ENCODE results near the gene PLAAT4.

The PLAAT4 gene

GRCh38 chr11:63536669-63537292, at the start of gene PLAAT4:
Gene PLAAT4, plus strand, starts transcription at chr11:63536808. Its CDS starts 61 bp downstream, at chr11:63536869.
- no peak for DNase-seq (ENCODE audit: low read depth)

- no peak for DNase-seq (ENCODE audit: low read depth)
Observed at GRCh38 chr11:63488789-63489188, 47.8 kb upstream of the PLAAT4 start.

- DNase-seq (ENCODE audit: low read depth), result no peak
Observed at GRCh38 chr11:63489879-63490278, 46.7 kb upstream of the PLAAT4 start.

- DNase-seq (ENCODE audit: low read depth), result no peak
Observed at GRCh38 chr11:63490551-63491239, 45.9 kb upstream of the PLAAT4 start, which contains the start of gene PLAAT5. Gene PLAAT5, minus strand, starts transcription at chr11:63491167. Its CDS starts 133 bp downstream, at chr11:63491034.

DNA sequence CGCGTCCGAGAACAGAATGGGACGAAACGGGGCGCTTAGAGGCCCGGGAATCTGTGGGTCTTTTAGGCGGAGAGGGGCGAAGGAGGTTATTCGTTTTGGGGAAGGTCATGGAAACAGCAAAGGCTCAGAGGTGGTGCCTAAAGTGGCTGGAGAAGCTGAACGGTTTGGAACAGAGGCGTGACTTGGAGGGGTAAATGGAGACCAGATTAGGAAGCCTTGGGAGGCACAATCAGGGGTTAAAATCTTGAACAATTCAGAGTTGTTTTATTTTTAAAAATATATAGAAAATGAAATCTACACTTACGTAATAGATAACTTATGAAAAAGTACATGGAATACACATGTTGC, 45.4 kb upstream of the PLAAT4 start:
- no peak for DNase-seq (ENCODE audit: low read depth)

DNA sequence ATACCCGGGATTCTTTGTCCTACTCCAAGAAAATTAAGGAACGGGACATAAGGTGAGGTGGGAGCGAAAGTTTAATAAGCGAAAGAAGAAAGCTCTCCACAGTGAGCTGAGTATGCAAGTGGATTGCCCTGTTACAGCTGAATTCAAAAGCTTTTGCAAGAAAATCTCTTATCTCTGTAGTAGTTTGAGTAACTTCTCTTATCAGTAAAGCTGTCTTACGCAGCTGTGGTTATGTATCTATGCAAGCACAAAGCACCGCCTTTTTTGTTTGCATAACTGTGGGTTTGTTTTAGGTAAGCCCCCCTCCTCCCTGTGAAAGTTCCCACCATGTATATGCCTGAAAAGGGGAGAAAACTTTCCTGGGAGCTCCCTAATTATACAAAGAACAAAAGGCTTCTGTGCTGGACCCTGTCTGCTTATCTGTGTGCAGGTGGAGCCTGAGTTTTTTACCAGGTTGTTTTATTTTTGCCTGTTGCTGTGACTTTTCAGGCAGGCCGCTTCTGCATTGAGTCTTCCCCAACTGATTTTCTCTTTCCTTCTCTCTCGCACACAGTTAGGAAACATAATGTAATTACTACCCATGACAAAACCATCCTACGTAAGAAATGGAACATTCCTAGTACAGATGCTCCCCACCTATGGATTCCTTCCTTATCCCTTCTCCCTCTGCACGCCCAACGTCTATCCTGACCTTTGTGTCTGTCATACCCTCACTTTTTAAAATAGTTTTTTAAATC, 44.8 kb upstream of the PLAAT4 start:
- DNase-seq (ENCODE audit: low read depth), result no peak

GRCh38 chr11:63492441-63492840, 44.2 kb upstream of the PLAAT4 start:
- DNase-seq (ENCODE audit: low read depth), result no peak

- DNase-seq (ENCODE audit: low read depth), result no peak
Observed at GRCh38 chr11:63493127-63493526, 43.5 kb upstream of the PLAAT4 start.

DNA sequence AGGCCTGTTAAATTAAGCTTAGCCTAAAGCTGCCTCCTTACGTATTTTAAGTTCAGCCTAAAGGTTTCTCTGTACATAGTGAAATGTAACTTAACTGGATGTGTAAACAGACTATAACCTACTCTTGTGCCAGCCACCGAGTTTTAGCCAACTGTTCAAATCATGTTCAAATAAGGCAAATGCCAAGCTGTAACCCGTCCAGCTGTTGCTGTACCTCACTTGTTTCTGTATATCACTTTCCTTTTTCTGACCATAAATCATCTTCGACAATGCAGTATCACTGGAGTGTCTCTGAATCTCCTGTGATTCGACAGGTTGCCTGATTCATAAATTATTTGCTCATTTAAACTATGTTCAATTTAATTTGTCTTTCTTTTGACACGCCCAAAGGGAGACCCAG, 41.6 kb upstream of the PLAAT4 start:
- no peak for DNase-seq (ENCODE audit: low read depth)

DNA sequence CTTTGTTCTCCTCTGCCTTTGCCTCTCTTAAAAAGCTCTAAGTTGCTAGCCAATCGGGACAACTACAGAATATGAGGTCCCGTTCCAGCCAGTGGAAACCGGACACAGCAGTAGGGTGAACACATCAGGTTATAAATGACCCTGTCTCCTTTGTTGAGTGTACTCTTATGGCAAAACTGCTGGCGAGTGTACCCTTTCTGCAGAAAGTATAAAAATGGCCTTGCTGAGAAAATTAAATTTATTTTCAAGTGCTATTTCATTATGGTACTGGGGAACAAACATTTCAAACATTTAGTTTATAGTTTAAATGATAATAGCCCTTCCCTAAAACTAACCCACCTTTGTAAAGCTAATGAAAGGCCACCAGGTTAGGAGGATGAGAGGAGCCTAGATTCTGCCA, 36.7 kb upstream of the PLAAT4 start:
- no peak for DNase-seq (ENCODE audit: low read depth)

GRCh38 chr11:63501236-63501635, 35.4 kb upstream of the PLAAT4 start:
- no peak for DNase-seq (ENCODE audit: low read depth)

DNA sequence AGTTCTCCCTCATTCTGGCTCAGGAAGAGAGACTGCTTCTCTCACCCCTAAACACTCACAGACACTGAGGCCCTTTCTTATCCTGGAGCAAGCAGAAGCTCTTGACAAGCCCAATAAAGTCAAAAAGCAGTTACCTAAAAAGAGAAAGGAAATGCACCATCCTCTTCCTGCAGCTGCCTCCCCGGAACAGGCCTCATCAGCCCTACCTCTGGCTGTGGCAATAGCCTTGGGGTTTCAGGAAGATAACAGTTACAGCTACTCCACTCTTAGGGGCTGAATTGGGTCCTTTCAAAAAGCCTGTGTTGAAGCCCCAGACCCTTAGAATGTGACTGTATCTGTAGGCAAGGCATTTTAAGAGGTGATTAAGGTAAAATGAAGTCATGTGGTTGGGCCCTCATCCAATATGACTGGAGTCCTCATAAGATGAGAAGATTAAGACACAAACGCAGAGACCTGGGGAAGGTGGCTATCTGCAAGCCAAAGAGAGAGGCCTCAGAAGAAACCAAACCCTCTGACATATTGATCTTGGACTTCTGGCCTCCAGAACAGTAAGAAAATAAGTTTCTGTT, 34.3 kb upstream of the PLAAT4 start:
- no peak for DNase-seq (ENCODE audit: low read depth)

DNA sequence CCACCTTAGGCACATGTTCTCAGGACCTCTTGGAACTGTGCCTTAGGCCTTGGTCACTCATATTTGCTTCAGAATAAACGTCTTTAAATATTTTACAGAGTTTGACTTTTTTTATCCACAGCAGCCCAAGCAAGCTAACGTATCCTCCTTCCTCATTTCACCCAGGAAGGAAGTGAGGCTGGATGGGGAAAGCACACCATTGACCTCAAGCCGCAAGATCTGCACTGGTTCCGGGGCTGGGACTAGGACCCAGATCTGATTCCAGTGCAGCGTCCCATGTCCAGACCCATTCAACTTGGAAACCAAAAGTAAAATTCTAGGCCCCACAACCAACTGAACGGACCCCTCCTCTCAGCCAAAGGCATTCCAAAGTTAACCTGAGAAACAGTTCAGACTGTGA, 33.1 kb upstream of the PLAAT4 start:
- DNase-seq (ENCODE audit: low read depth), result no peak

DNA sequence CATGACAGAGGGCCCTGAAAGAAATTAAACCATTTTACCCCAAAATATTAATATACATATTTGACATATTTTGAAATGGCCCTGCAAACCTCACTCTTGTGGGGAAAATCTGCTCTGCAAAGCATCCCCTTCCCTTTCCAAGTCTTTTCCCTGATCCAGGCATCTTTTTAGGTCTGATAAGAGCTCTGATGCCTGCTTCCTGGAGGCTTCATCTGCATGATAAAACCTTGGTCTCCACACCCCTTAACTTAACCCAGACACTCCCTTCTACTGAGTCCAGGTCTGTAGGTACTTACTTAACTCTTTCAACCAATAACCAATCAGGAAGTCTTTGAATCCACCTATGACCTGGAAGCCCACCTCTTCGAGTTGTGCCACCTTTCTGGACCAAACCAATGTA, 32.6 kb upstream of the PLAAT4 start:
- no peak for DNase-seq (ENCODE audit: low read depth)

DNA sequence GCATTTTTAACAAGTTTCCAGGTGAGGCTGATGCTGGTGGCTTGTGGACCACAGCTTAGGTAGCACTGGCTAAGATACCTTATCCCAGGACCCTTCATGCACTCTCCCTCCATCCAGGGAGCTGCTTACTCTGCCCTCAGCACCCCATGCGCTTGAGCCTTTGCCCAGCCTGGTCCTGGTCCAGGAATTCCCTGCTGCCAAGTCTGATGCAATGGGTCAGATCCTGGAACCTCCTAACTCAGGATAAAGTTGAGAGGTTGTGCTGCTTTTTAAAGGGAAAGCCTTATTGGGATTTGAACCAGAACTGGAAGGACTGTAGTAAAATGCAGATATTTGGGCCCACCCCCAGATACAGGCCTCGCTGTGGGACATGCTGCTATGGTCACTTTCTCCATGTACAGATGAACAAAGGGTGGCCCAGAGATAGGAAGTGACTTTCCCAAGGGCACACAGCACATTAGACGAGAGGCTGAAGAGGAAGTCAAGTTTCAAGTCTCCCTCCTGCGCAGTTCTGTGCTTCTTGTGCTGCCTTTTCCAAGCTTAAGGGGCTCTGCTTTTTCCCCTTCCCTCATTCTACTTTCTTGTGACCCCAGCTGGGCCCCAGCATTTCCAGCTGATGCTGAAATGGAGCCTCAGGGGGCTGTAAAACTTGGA, 31.5 kb upstream of the PLAAT4 start:
- DNase-seq (ENCODE audit: low read depth), result no peak

GRCh38 chr11:63505857-63506528, 30.6 kb upstream of the PLAAT4 start, which contains the start of gene LGALS12:
Gene LGALS12, plus strand, starts transcription at chr11:63506084. Its CDS starts 375 bp downstream, at chr11:63506459.
- no peak for DNase-seq (ENCODE audit: low read depth)

DNA sequence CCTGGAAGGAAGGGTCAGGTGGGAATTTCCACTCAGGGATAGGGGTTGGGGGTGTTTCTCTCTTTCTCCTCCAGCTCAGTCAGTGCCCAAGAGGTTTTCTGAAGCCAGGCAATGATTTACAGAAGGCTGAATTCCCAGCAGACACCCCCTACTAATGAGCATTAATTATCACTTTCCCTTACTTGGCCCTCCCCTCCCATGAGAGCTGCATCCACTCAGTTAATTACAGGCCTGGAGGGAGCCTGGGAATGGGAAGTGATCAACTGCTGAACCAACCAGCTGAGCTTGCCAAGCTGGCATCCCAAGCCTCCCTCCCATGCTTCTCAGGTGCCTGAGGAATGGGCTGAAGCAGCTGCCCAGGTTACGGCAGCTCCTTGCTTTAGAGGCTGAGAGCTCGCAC, 29.7 kb upstream of the PLAAT4 start:
- no peak for DNase-seq (ENCODE audit: low read depth)

- DNase-seq (ENCODE audit: low read depth), result no peak
Observed at GRCh38 chr11:63507511-63507910, 29.1 kb upstream of the PLAAT4 start.

DNA sequence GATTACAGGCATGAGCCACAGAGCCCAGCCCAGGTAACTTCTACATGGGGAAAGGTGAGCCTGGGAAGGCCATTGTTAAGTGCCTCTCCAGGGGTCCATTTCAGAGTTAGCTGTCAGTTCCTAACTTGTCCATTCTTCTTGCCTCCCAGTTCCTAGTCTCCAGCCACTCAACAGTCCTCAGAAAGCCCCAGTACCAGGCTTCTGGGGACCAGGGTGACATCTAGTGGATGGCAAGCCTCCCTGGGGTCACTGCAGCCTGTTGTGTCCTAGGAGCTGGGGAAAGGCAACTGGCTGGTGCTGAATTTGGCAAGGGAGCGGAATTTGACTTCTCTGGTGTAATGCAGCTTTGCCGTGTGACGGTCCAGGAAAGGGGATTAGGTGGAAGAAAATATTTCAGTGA, 28.6 kb upstream of the PLAAT4 start:
- no peak for DNase-seq (ENCODE audit: low read depth)

DNA sequence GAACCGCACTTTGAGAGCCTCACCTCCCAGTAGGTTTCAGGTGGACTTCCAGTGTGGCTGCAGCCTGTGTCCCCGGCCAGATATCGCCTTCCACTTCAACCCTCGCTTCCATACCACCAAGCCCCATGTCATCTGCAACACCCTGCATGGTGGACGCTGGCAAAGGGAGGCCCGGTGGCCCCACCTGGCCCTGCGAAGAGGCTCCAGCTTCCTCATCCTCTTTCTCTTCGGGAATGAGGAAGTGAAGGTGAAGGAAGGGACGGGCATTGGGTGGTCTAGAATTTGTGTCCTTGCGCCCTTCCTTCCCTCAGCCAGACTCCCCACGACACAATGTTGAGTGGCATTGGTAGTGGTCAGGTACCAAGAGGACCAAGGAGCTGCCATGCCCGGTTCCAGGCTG, 27.9 kb upstream of the PLAAT4 start:
- DNase-seq (ENCODE audit: low read depth), result no peak

DNA sequence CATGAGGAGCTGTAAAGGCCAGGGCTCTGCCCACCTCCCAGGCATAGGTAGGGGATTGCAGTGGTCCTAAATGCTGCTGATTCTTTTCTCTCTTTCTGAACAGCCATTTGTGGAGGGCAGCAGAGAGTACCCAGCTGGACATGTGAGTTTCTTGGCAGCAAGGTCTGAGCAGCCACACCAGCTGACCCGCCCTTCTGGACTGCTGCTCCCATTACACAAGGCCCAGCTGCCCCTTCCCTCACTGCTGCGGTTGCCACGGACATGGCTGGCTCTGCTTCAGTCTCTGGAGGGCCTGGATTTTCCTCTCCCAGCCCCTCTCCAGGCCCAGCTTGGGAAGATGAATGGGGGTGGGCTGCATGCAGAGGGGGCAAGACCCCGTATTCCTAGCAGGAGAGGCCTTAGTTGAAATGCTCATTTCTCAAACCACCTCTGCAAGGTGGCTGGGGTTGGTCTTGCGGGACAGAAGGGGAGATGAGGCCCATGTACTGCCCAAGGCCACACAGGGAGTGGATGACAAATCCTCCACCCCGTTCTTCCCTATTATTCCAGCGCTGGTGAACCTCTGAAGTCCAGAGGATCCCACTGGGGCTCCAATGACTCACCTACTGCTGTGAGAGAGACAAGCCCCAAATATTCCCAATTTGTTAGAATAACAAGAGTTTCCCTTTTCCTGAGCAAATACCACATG, 26.1 kb upstream of the PLAAT4 start:
- DNase-seq (ENCODE audit: low read depth), result no peak

Measured in activated T-helper 9 cell treated with anti-CD3 and anti-CD28 coated beads, Interleukin-2, amount 50 U/mL, for 16 hours (primary cell).